H1 (cell line): Measurements from ENCODE around the gene PCIF1. TPM values are rescaled to one million over a fixed set of nuclear protein-coding genes. Genes with fewer than 3 reads are reported as not detected.
A peak's percentile ranks its signal among the peaks of the same experiment; 100 is the strongest.

ENCODE experiments used
- CTCF ChIA-PET: fragments of 300-600 bp; sonication (Branson Sonifier 250); formaldehyde crosslinking; loops from one replicate; lab custom pipeline; 2021; ENCODE audit not compliant: partially characterized antibody; lab: Charles Lee
- POLR2A ChIA-PET: fragments of 300-600 bp; sonication (Branson Sonifier 250); formaldehyde crosslinking; loops from one replicate; lab custom pipeline; 2021; ENCODE audit warnings: inconsistent platforms; ENCODE audit not compliant: partially characterized antibody; lab: Charles Lee
- DNase-seq, 2 experiments: peaks; one replicate each; pipeline versions ENCODE4 v3.0.0 to v3.0.0-alpha.2; 2010 to 2022; ENCODE audit warnings: low spot score in 2 of 2, low read depth in 1 of 2, mixed read lengths in 1 of 2
- FAIRE-seq: peaks from 2 replicates; lab custom pipeline; 2011; peaks lifted over from hg19 to GRCh38; lab: Jason Lieb, UNC
- H2AFZ ChIP-seq: 2 replicates; pipeline ENCODE4 v1.8.1; 2012; ENCODE audit warnings: low read length, inconsistent platforms
- H2AK5ac ChIP-seq: 2 replicates; pipeline ENCODE4 v1.6.1; 2013; ENCODE audit warnings: low read depth, low read length
- H2BK120ac ChIP-seq: replicated peaks from 2 replicates; pipeline ENCODE3; 2013; ENCODE audit warnings: low read depth, low read length, inconsistent platforms
- H2BK12ac ChIP-seq: 2 replicates; pipeline ENCODE4 v1.6.1; 2013; ENCODE audit warnings: low read depth, low read length
- H2BK15ac ChIP-seq: 2 replicates; pipeline ENCODE4 v1.6.1; 2013; ENCODE audit warnings: low read length
- H2BK20ac ChIP-seq: 2 replicates; pipeline ENCODE4 v1.6.1; 2013; ENCODE audit warnings: low read length
- H2BK5ac ChIP-seq: 2 replicates; pipeline ENCODE4 v1.6.1; 2013; ENCODE audit warnings: low read depth, low read length
- H3K14ac ChIP-seq: 2 replicates; pipeline ENCODE4 v1.6.1; 2013; ENCODE audit warnings: inconsistent platforms; ENCODE audit not compliant: insufficient read length
- H3K18ac ChIP-seq: 2 replicates; pipeline ENCODE4 v1.6.1; 2013; ENCODE audit warnings: low read length; ENCODE audit errors: extremely low read depth
- H3K23ac ChIP-seq: 2 replicates; pipeline ENCODE4 v1.6.1; 2013; ENCODE audit warnings: inconsistent platforms; ENCODE audit not compliant: insufficient read length
- H3K23me2 ChIP-seq: 2 replicates; pipeline ENCODE4 v1.6.1; 2013; ENCODE audit warnings: low read depth, low read length
- H3K27ac ChIP-seq: 2 replicates; pipeline ENCODE4 v1.6.1; 2011; ENCODE audit warnings: low read depth, low read length, inconsistent platforms
- H3K27me3 ChIP-seq, 4 experiments: replicated peaks in 1 of 4; 1 replicate in 1 of 4; 2 replicates in 3 of 4; pipeline versions ENCODE4 v1.6.1 to v1.8.1; 2011 to 2013; ENCODE audit warnings: low read length in 3 of 4, mild to moderate bottlenecking in 3 of 4, inconsistent platforms in 2 of 4, mixed read lengths in 2 of 4, moderate library complexity in 1 of 4; ENCODE audit not compliant: control insufficient read depth in 3 of 4, insufficient read depth in 3 of 4; ENCODE audit errors: extremely low read depth in 1 of 4
- H3K36me3 ChIP-seq, 4 experiments: 2 replicates each; pipeline versions ENCODE4 v1.6.1 to v1.8.1; 2011 to 2013; ENCODE audit warnings: mild to moderate bottlenecking in 4 of 4, low read length in 3 of 4, moderate library complexity in 2 of 4, control low read depth in 1 of 4, inconsistent platforms in 1 of 4; ENCODE audit not compliant: insufficient read depth in 4 of 4, control insufficient read depth in 2 of 4
- H3K4ac ChIP-seq: replicated peaks from 2 replicates; pipeline ENCODE3; 2013; ENCODE audit warnings: low read length, low read depth, mixed read lengths, inconsistent platforms; ENCODE audit not compliant: insufficient read length
- H3K4me1 ChIP-seq, 4 experiments: replicated peaks in 1 of 4; 1 replicate in 1 of 4; 2 replicates in 3 of 4; pipeline versions ENCODE4 v1.6.1 to v1.8.1; 2011 to 2013; ENCODE audit warnings: low read length in 3 of 4, inconsistent platforms in 2 of 4, mixed read lengths in 1 of 4; ENCODE audit not compliant: insufficient read depth in 4 of 4, control insufficient read depth in 3 of 4
- H3K4me2 ChIP-seq, 2 experiments: 2 replicates each; pipeline versions ENCODE4 v1.6.1 to v1.8.1; 2011 to 2013; ENCODE audit warnings: low read depth in 2 of 2, low read length in 2 of 2, control low read depth in 1 of 2, inconsistent platforms in 1 of 2, mild to moderate bottlenecking in 1 of 2; ENCODE audit not compliant: insufficient read depth in 1 of 2
- H3K4me3 ChIP-seq, 4 experiments: fragments of 200-600, 300-600 bp in 1 of 4; sonication (generic), shearing (Covaris generic), sonication (Bioruptor Twin) in 1 of 4; 2 replicates each; pipeline versions ENCODE4 v1.5.1 to v1.8.1; 2011 to 2016; ENCODE audit warnings: low read length in 4 of 4, low read depth in 3 of 4, control low read depth in 2 of 4, inconsistent platforms in 2 of 4, mild to moderate bottlenecking in 2 of 4, mixed read lengths in 1 of 4, moderate library complexity in 1 of 4; ENCODE audit not compliant: insufficient read depth in 2 of 4; ENCODE audit errors: extremely low read depth in 1 of 4
- H3K56ac ChIP-seq: replicated peaks from 2 replicates; pipeline ENCODE3; 2013; ENCODE audit warnings: low read depth, mild to moderate bottlenecking, mixed read lengths, low read length, inconsistent platforms; ENCODE audit not compliant: insufficient read length
- H3K79me1 ChIP-seq: 2 replicates; pipeline ENCODE4 v1.6.1; 2013; ENCODE audit warnings: low read depth, low read length, control low read depth
- H3K79me2 ChIP-seq, 2 experiments: 2 replicates each; pipeline versions ENCODE4 v1.6.1 to v1.8.1; 2012 to 2013; ENCODE audit warnings: low read length in 2 of 2, mild to moderate bottlenecking in 2 of 2, inconsistent platforms in 1 of 2; ENCODE audit not compliant: insufficient read depth in 2 of 2, control insufficient read depth in 1 of 2
- H3K9ac ChIP-seq, 4 experiments: replicated peaks in 1 of 4; 1 replicate in 1 of 4; 2 replicates in 3 of 4; pipeline versions ENCODE4 v1.6.1 to v1.8.1; 2011 to 2013; ENCODE audit warnings: low read depth in 3 of 4, low read length in 3 of 4, control low read depth in 2 of 4, mild to moderate bottlenecking in 2 of 4, moderate library complexity in 2 of 4, inconsistent platforms in 1 of 4; ENCODE audit errors: extremely low read depth in 1 of 4
- H3K9me3 ChIP-seq, 2 experiments: 2 replicates each; pipeline versions ENCODE4 v1.6.1 to v1.8.1; 2012 to 2013; ENCODE audit warnings: mild to moderate bottlenecking in 2 of 2, moderate library complexity in 2 of 2, control low read depth in 1 of 2, inconsistent platforms in 1 of 2, low read depth in 1 of 2, low read length in 1 of 2, mixed read lengths in 1 of 2; ENCODE audit not compliant: insufficient read depth in 2 of 2
- H4K20me1 ChIP-seq, 2 experiments: replicated peaks in 1 of 2; 2 replicates each; pipeline versions ENCODE3 to v1.8.1; 2011 to 2013; ENCODE audit warnings: inconsistent platforms in 2 of 2, low read length in 2 of 2, mild to moderate bottlenecking in 1 of 2; ENCODE audit not compliant: insufficient read depth in 2 of 2, control insufficient read depth in 1 of 2
- H4K5ac ChIP-seq: 2 replicates; pipeline ENCODE4 v1.6.1; 2013; ENCODE audit warnings: low read length, low read depth, mixed read lengths, inconsistent platforms; ENCODE audit not compliant: insufficient read length
- H4K8ac ChIP-seq: 2 replicates; pipeline ENCODE4 v1.8.0; 2013; ENCODE audit warnings: mild to moderate bottlenecking, moderate library complexity, low read length, inconsistent platforms; ENCODE audit not compliant: insufficient read depth; ENCODE audit errors: extremely low read depth
- H4K91ac ChIP-seq: replicated peaks from 2 replicates; pipeline ENCODE3; 2013; ENCODE audit warnings: low read length, mixed read lengths, inconsistent platforms; ENCODE audit not compliant: insufficient read length
- BCL11A ChIP-seq, 2 experiments: IDR thresholded peaks; one replicate each; pipeline ENCODE4 v1.6.1; 2011; ENCODE audit warnings: low read depth in 2 of 2, low read length in 2 of 2, mild to moderate bottlenecking in 2 of 2
- CHD1 ChIP-seq: IDR thresholded peaks from 2 replicates; pipeline ENCODE4 v1.6.1; 2012; ENCODE audit warnings: low read depth, low read length, improper control_type of control experiment
- CHD2 ChIP-seq: IDR thresholded peaks from 2 replicates; pipeline ENCODE4 v1.6.1; 2012; ENCODE audit warnings: low read length, improper control_type of control experiment
- PHF8 ChIP-seq: fragments of 200-600 bp; sonication (generic); conservative IDR thresholded peaks from 2 replicates; pipeline ENCODE4 v1.7.1; 2012; ENCODE audit warnings: low read depth, mild to moderate bottlenecking, inconsistent platforms, low read length, moderate library complexity
- POLR2AphosphoS5 ChIP-seq: IDR thresholded peaks from 2 replicates; pipeline ENCODE4 v1.6.1; 2011; ENCODE audit warnings: low read depth, low read length
- POU5F1 ChIP-seq: IDR thresholded peaks from 2 replicates; pipeline ENCODE4 v1.6.1; 2011; ENCODE audit warnings: low read depth, mild to moderate bottlenecking, low read length, moderate library complexity
- RBBP5 ChIP-seq: IDR thresholded peaks from 2 replicates; pipeline ENCODE4 v1.7.1; 2012; ENCODE audit warnings: low read depth, mild to moderate bottlenecking, inconsistent platforms, low read length, moderate library complexity, borderline replicate concordance
- SAP30 ChIP-seq: fragments of 300-600 bp; sonication (generic); IDR thresholded peaks from 2 replicates; pipeline ENCODE4 v1.7.1; 2012; ENCODE audit warnings: low read length, moderate library complexity, mild to moderate bottlenecking, inconsistent platforms; ENCODE audit not compliant: insufficient read depth, insufficient replicate concordance
- SP2 ChIP-seq: IDR thresholded peaks from 2 replicates; pipeline ENCODE4 v1.6.1; 2012; ENCODE audit warnings: mild to moderate bottlenecking, low read length, inconsistent platforms
- SP4 ChIP-seq: IDR thresholded peaks from 2 replicates; pipeline ENCODE4 v1.6.1; 2012; ENCODE audit warnings: low read length, inconsistent platforms
- SRF ChIP-seq: IDR thresholded peaks from 2 replicates; pipeline ENCODE4 v1.6.1; 2011; ENCODE audit warnings: mild to moderate bottlenecking, low read depth, low read length, moderate library complexity
- TAF1 ChIP-seq: IDR thresholded peaks from 2 replicates; pipeline ENCODE4 v1.6.1; 2011; ENCODE audit warnings: mild to moderate bottlenecking, low read depth, low read length
- WGBS, 2 experiments: shearing (Covaris generic) in 1 of 2; methylation state at CpG; one replicate each; pipeline versions ENCODE4 v1.1.6 to v1.1.7; 2013 to 2015; ENCODE audit warnings: low lambda C conversion rate in 2 of 2, mixed read lengths in 2 of 2, inconsistent platforms in 1 of 2, low coverage in 1 of 2, missing lambda C conversion rate in 1 of 2; ENCODE audit not compliant: insufficient replicate concordance in 2 of 2, insufficient coverage in 1 of 2, insufficient read length in 1 of 2; ENCODE audit errors: extremely low coverage in 1 of 2, missing lambda C conversion rate in 1 of 2; 5-methylcytosine and 5-hydroxymethylcytosine counted together
- polyA plus RNA-seq, 7 experiments: library from polyadenylated mRNA; depleted of rRNA in 3 of 7; stranded (reverse) in 5 of 7; unstranded in 2 of 7; fragments of >200 nt in 5 of 7; fragments of 200-250 nt in 2 of 7; gene quantifications; 1 replicate in 5 of 7; 2 replicates in 1 of 7; 4 replicates in 1 of 7; pipeline versions ENCODE4 v1.2.1 to v1.2.3, GENCODE V29; 2011 to 2013; ENCODE audit warnings: missing spikeins in 2 of 7, mixed read lengths in 2 of 7
- total RNA-seq: library from RNA; stranded (reverse); fragmentation: NEBNext Ultra II Directional; extraction: Animal tissue kit (Norgen Biotek cat#: 25700); gene quantifications from 2 replicates; pipeline ENCODE4 v1.2.1, GENCODE V29; 2021

PCIF1 gene
- total and polyA plus RNA-seq, 2 of the 8 experiments (the other 6 are each of a cell fraction or from before 2014, with no cell fraction given): 30.3 to 30.6 TPM

DNA sequence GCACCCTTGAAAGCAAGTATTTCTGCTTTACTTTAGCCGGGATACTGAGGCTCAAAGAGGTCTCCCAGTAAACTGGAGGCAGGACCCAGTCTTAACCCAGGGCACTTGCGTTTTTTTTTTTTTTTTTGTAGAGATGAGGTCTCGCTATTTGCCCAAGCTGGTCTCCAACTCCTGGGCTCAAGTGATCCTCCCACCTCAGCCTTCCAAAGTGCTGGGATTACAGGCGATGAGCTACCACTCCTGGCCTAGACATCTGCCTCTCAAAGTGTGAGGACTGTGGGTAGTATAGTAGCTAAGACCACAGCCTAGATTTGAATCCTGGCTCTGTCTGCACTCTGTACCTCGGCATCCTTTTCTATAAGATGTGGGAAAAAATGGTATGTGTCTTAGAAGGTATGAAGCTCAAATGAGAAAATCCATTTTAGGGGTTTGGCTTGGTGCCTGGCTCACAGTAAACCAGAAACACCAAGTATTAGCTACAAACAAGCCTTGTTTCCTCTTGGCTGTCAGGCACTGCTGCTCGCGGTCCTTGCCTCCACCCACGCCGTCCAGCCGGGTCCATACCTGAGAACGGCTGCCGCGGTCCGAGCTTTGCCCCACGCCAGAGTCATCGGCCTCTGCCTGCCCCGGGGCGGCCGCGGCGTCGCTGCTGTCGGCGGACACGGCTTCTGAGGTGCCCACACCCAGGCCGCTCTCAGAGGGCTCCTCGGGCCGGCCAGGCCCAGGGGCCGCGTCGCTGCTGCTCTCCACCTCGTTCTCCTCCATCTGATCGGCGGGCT is 36.4 kb downstream of the PCIF1 start:
- H2BK5ac ChIP-seq: peak overlapping the region; percentile 10; the same call in 1 of the 2 replicates
- no peak overlapping the region for H4K5ac ChIP-seq
- 86% methylated on average over 13 of the region's 34 CpGs; no CpG with 5 or more reads in 1 of the 2 experiments for WGBS, 2 experiments
- H3K9ac ChIP-seq: no peak overlapping the region; a peak in 1 of 7 replicates
- no peaks in the 10 kb centered on the region for H3K27me3 ChIP-seq
- H3K23ac ChIP-seq: no peak overlapping the region
- H2BK120ac ChIP-seq: no peak overlapping the region
- H3K79me1 ChIP-seq: no peaks in the 10 kb centered on the region
- H3K4me3 ChIP-seq: peak overlapping the region; percentile 67 to 99 (median 82)
- no peaks in the 10 kb centered on the region for H3K79me2 ChIP-seq
- H4K8ac ChIP-seq: peak overlapping the region; percentile 100
- H4K91ac ChIP-seq: no peak overlapping the region
- DNase-seq (no peak), FAIRE-seq (no peak)
- H3K4ac ChIP-seq: peak overlapping the region; percentile 27
- H3K4me1 ChIP-seq: peaks cover 0 to 8% (median 2%) of the 10 kb centered on the region in 4 experiments; a peak in 4 of 7 replicates
- no peak overlapping the region for H2BK12ac ChIP-seq
- ChIA-PET CTCF (interaction anchor here (0.5 to 5.3 kb wide), 39 partner anchors 11 to 155 kb away, joined by 3 to 80 read pairs (median 5); partner anchors contain the start of genes CTSA, NEURL2, PCIF1 and SNX21), POLR2A (interaction anchor here (0.5 to 16.7 kb wide), 17 partner anchors 11 to 151 kb away, joined by 3 to 238 read pairs (median 4); partner anchors contain the start of genes PCIF1, PLTP, SNX21 and ZSWIM1)
- H2BK15ac ChIP-seq: 0 out of 2 replicates have a peak overlapping the region, but pooled peaks have one; percentile 81
- H3K36me3 ChIP-seq: peaks cover 3 to 21% (median 12%) of the 10 kb centered on the region in 4 experiments; a peak in 7 of 8 replicates
- no peak overlapping the region for H3K18ac ChIP-seq
- H2BK20ac ChIP-seq: 0 out of 2 replicates have a peak overlapping the region, but pooled peaks have one; percentile 61
- no peaks in the 10 kb centered on the region for H3K9me3 ChIP-seq
- H3K4me2 ChIP-seq: peak overlapping the region; percentile 55 to 73
- no peak overlapping the region for H3K56ac ChIP-seq
- H3K27ac ChIP-seq: no peak overlapping the region
- H4K20me1 ChIP-seq: peaks cover 0 to 2% of the 10 kb centered on the region in 2 experiments
- H3K23me2 ChIP-seq: peaks cover 3% of the 10 kb centered on the region; the same call in 1 of the 2 replicates
- H3K14ac ChIP-seq: no peak overlapping the region
- no peak overlapping the region; the same call in 1 of the 2 replicates for H2AK5ac ChIP-seq
- H2AFZ ChIP-seq: no peak overlapping the region
- TF ChIP-seq POU5F1 (no peak), SAP30 (no peak), SP4 (no peak), CHD2 (no peak), CHD1 (no peak), BCL11A (IDR thresholded peaks at IDR 0.05; ENCODE audit: low read depth in 2 of 2, low read length in 2 of 2) (no peak), POLR2AphosphoS5 (no peak), SRF (no peak), RBBP5 (no peak), TAF1 (no peak), PHF8 (no peak), SP2 (no peak)
